Lower lobe of right lung (tissue), 2 donors: ENCODE measurements around the gene ASB15. TPM values are rescaled to one million over a fixed set of nuclear protein-coding genes. Genes with fewer than 3 reads are reported as not detected.

Experiments used
- ATAC-seq, 2 donors: fragments of 200-7000 bp; cut with Tn5 transposase; one replicate each; pipeline ENCODE4 v1.9.1; 2020 to 2022; ENCODE audit warnings: mild to moderate bottlenecking in 2 of 2, moderate library complexity in 2 of 2
- DNase-seq: peaks from one replicate; pipeline ENCODE4 v3.0.0-alpha.2; 2020
- H3K27ac ChIP-seq: fragments of 200-600 bp; one replicate; pipeline ENCODE4 v1.8.0; 2022
- H3K27me3 ChIP-seq: fragments of 200-600 bp; one replicate; pipeline ENCODE4 v1.8.0; 2022; ENCODE audit warnings: low read depth
- H3K36me3 ChIP-seq: fragments of 200-600 bp; one replicate; pipeline ENCODE4 v1.8.0; 2022; ENCODE audit warnings: mild to moderate bottlenecking
- H3K4me1 ChIP-seq: fragments of 200-600 bp; one replicate; pipeline ENCODE4 v1.8.0; 2022
- H3K4me3 ChIP-seq: fragments of 200-600 bp; one replicate; pipeline ENCODE4 v1.8.0; 2022; ENCODE audit warnings: mild to moderate bottlenecking
- H3K9me3 ChIP-seq: fragments of 200-600 bp; one replicate; pipeline ENCODE4 v1.8.0; 2022
- intact Hi-C: fragments of 100-400 bp; cut with DNase I; formaldehyde crosslinking; loops from one replicate; pipeline ENCODE4 v1.11.0; 2022
- total RNA-seq: library from RNA; stranded (reverse); fragmentation: NEBNext Ultra II Directional; extraction: Animal tissue kit (Norgen Biotek cat#: 25700); gene quantifications from one replicate; pipeline ENCODE4 v1.2.1, GENCODE V29; 2021
- TF ChIP-seq, protein P1 (sequence below): fragments of 200-600 bp; IDR thresholded peaks from one replicate; pipeline ENCODE4 v1.8.0; 2022; ENCODE audit warnings: antibody characterized with exemption, mild to moderate bottlenecking
- donor health status: DM: no; HTN: yes; CAD: no; lungs with severe emphysema.

The ASB15 gene
- total RNA-seq, 1 donor from 2014 or later = not detected

DNA sequence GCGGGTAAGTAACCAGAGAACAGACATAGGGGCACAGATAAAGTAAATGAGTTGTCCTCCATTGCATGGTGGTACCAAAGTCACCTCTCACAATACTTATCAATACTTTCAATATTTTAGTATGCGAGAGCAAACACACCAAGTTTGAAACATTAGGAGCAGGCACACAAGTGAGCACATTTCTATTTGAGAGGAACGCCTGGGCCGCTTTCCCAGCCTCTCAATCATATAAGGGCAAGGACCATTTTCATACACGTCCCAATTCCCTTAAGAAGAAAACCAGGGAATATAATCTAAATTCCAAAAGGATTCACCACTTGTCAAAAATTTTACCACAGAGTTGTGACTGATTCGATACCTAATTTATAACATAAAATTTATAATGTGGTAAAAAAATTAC, 61.6 kb downstream of the ASB15 start:
- no peaks in the 10 kb centered on the region for H3K9me3 ChIP-seq
- TF ChIP-seq, protein P1, sequence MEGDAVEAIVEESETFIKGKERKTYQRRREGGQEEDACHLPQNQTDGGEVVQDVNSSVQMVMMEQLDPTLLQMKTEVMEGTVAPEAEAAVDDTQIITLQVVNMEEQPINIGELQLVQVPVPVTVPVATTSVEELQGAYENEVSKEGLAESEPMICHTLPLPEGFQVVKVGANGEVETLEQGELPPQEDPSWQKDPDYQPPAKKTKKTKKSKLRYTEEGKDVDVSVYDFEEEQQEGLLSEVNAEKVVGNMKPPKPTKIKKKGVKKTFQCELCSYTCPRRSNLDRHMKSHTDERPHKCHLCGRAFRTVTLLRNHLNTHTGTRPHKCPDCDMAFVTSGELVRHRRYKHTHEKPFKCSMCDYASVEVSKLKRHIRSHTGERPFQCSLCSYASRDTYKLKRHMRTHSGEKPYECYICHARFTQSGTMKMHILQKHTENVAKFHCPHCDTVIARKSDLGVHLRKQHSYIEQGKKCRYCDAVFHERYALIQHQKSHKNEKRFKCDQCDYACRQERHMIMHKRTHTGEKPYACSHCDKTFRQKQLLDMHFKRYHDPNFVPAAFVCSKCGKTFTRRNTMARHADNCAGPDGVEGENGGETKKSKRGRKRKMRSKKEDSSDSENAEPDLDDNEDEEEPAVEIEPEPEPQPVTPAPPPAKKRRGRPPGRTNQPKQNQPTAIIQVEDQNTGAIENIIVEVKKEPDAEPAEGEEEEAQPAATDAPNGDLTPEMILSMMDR = no peak
- H3K4me1 ChIP-seq = no peaks in the 10 kb centered on the region
- intact Hi-C loops = no loop called here
- no peaks in the 10 kb centered on the region for H3K36me3 ChIP-seq
- no peak overlapping the region for H3K4me3 ChIP-seq
- H3K27me3 ChIP-seq = no peaks in the 10 kb centered on the region
- DNase-seq (no peak), ATAC-seq (no peak)
- H3K27ac ChIP-seq = no peak overlapping the region

- intact Hi-C loops = no loop called here
- DNase-seq (no peak), ATAC-seq (no peak)
- TF ChIP-seq, protein P1 = no peak
- H3K27ac ChIP-seq = no peak overlapping the region
- H3K4me1 ChIP-seq = no peaks in the 10 kb centered on the region
- H3K4me3 ChIP-seq = no peak overlapping the region
- no peaks in the 10 kb centered on the region for H3K27me3 ChIP-seq
- no peaks in the 10 kb centered on the region for H3K36me3 ChIP-seq
- H3K9me3 ChIP-seq = no peaks in the 10 kb centered on the region
Measured at GRCh38 chr7:123665157-123665556, 63.5 kb downstream of the ASB15 start.

- Histone ChIP-seq H3K4me3 (no peak overlapping the region), H3K27ac (no peak overlapping the region), H3K9me3 (no peaks in the 10 kb centered on the region), H3K4me1 (no peaks in the 10 kb centered on the region), H3K27me3 (no peaks in the 10 kb centered on the region), H3K36me3 (no peaks in the 10 kb centered on the region)
- ATAC-seq (no peak), DNase-seq (no peak)
- intact Hi-C loops = no loop called here
- TF ChIP-seq, protein P1 = no peak
Measured at GRCh38 chr7:123665896-123666295, 64.3 kb downstream of the ASB15 start.

- Histone ChIP-seq H3K4me1 (no peaks in the 10 kb centered on the region), H3K27me3 (no peaks in the 10 kb centered on the region), H3K36me3 (no peaks in the 10 kb centered on the region), H3K9me3 (no peaks in the 10 kb centered on the region), H3K4me3 (no peak overlapping the region), H3K27ac (no peak overlapping the region)
- DNase-seq (no peak), ATAC-seq (no peak)
- intact Hi-C loops = no loop called here
- TF ChIP-seq, protein P1 = no peak
Measured at GRCh38 chr7:123666492-123666891, 64.9 kb downstream of the ASB15 start.

DNA sequence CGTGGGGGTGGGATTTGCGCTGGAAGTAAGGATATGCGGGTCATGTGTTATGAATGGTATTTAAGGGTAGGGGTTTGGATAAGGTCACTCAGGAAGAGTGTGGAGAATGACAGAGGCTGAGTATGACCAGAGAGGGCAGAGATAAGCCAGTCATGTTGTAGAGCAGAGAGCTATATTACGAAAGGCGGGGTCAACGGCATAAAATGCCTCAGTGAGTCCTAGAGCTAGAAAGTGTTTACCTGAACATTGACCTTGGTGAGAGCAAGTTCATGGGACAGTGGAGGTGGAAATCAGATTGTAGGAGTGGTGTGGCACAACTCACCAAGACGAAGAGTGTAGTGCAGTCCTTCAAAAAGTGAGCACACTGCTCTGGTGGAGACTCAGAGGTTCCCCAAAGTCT, 67.9 kb downstream of the ASB15 start:
- Histone ChIP-seq H3K4me1 (peaks cover 6% of the 10 kb centered on the region), H3K4me3 (no peak overlapping the region), H3K36me3 (no peaks in the 10 kb centered on the region), H3K9me3 (no peaks in the 10 kb centered on the region), H3K27ac (no peak overlapping the region), H3K27me3 (no peaks in the 10 kb centered on the region)
- no peak for DNase-seq
- intact Hi-C loops = no loop called here
- TF ChIP-seq, protein P1 = no peak
- no peak for ATAC-seq

DNA sequence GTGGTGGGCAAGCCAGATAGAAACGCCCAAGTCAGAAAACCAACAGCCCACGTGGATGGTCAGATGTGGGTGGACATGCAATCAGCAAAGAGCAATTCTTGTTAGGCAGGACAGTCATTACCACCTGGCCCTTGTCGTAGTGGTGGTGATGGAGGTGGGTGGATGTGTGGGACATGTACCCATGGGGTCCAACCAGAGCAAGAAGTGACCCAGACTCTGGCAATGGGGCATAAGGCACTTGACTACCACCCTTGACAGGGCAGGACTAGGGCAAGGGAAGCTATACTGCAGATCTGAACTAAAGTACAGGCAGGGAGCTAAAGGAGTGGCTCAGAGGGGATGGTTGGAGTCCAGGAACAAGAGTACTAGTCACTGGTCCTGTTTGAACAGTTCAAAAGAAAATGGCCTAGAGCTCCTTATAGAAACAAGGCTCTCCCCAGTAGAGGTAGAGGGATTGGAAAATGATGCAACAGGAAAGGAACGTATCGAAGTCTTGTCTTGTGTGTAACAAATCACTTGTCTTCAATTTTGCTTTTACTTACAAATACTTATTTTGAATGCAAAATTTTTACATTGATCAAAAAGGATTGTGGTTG, 71.6 kb downstream of the ASB15 start:
- TF ChIP-seq, protein P1 = no peak
- Histone ChIP-seq H3K9me3 (no peaks in the 10 kb centered on the region), H3K4me3 (no peak overlapping the region), H3K36me3 (no peaks in the 10 kb centered on the region), H3K27me3 (no peaks in the 10 kb centered on the region), H3K27ac (no peak overlapping the region), H3K4me1 (peaks cover 10% of the 10 kb centered on the region)
- intact Hi-C loops = no loop called here
- no peak for DNase-seq
- ATAC-seq = no peak
